ENCODE data around the gene MARVELD3. TPM values are rescaled to one million over a fixed set of nuclear protein-coding genes. Genes with fewer than 3 reads are reported as not detected.

Gene MARVELD3
- total and polyA plus RNA-seq, 9 of the 15 experiments (the other 6 are each of a cell fraction or from before 2014, with no cell fraction given), result 0.03 to 0.07 (median 0.07) TPM; not detected in 6

- TF ChIP-seq ZNF707 (CRISPR knock-in tag; conservative IDR thresholded peaks at IDR 0.05) (no peak), CGGBP1 (CRISPR knock-in tag; IDR thresholded peaks at IDR 0.05) (no peak), TCF7 (IDR thresholded peaks at IDR 0.05; ENCODE audit: borderline replicate concordance) (no peak), MCM5 (IDR thresholded peaks at IDR 0.05; ENCODE audit: low read depth) (no peak), ZNF174 (CRISPR knock-in tag; IDR thresholded peaks at IDR 0.05) (no peak), BRD9 (IDR thresholded peaks at IDR 0.05; ENCODE audit: low read depth, partially characterized antibody) (no peak), ZNF717 (CRISPR knock-in tag; IDR thresholded peaks at IDR 0.05) (no peak), SETDB1 (IDR thresholded peaks at IDR 0.05; ENCODE audit: low read length) (no peak), TFAP4 (CRISPR knock-in tag; IDR thresholded peaks at IDR 0.05; ENCODE audit: borderline replicate concordance) (no peak), ZNF175 (CRISPR knock-in tag; IDR thresholded peaks at IDR 0.05; ENCODE audit: low read depth) (no peak), NKRF (IDR thresholded peaks at IDR 0.05; ENCODE audit: borderline replicate concordance) (no peak), PML (IDR thresholded peaks at IDR 0.05; ENCODE audit: low read length) (no peak)
These were observed 23.7 kb downstream of the MARVELD3 start (continued) for GRCh38 chr16:71649704-71650103.
